GM19372 (cell line): ENCODE results near the gene ASCC3.
A peak's percentile ranks its signal among the peaks of the same experiment; 100 is the strongest.
"Not testable (repeated sequence)": the region's sequence is repeated elsewhere in the genome, so short reads cannot be mapped to it uniquely, and the experiment has no call there.

ENCODE experiments used
- ATAC-seq: cut with Tn5 transposase; IDR thresholded peaks from one replicate; pipeline ENCODE4 v1.9.1; 2021; ENCODE audit warnings: mild to moderate bottlenecking, low read depth, moderate library complexity; ENCODE audit not compliant: unreplicated experiment

ASCC3 gene

DNA sequence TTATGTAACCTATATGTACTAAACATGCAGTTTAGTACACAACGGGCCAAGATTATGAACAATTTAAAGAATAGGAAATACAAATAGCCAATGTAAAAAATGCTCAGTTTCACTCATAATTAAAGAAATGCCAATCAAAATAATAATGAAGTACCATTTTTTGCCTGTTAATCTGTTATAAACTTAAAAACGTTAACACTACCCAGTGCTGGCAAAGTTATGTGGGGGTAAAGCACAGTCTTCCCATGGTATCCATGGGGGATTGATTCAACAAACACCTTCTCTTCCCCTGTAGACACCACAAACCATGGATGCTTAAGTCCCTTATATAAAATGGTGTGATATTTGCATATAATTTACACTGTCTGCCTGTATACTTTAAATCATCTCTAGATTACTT is 211.1 kb downstream of the ASCC3 start:
- ATAC-seq, result no peak

DNA sequence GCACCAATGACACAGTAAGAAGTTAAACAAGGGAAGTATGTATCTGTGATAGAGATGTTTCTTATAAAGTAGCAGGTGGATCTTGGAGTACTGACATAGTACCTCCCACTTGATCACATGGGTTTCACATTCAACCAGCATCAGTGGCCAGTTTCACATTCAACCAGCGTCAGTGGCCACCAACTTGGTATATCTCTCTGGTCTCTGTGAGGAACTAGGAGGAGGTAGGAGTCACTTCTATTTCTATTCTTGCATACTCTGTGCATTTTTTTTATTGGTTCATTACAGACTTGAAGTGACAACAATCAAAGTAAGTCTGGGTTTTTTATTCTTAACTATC is 216.1 kb downstream of the ASCC3 start:
- ATAC-seq, result peak; percentile 99

DNA sequence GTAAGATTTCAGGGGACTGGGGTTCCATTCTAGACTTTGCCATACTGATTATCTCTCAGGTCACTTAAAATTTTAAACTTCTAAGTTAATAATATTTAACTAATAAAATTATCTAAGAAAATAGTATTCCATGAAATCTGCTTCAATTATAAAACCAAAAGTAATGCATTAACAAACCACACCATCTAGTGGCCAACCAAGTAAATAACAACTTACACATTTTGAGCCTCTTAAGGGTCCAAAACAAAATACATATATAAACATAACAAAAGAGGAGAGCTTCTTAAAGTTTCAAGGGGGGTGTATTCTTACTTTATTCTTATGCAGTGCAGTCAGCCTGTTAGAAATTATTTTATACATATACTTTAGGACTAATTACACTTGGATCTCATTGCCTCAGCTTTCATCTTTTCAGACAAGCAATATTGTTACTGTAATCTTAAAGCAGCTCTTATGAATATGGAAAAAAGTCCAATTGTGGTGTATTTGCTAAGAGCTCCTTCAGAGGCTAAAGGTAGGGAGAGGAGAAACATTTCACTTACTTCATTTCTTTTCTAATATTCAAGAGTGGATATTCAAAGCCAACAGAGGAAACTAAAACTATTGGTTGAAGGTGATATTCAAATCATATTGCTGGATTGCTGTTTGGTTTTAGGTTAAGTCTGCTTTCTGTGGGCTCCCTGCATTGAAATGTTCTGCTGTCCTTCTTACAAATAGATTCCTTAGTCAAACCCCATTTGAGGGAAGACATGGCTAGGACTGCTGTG is 216.7 kb downstream of the ASCC3 start:
- peak; percentile 37 for ATAC-seq

DNA sequence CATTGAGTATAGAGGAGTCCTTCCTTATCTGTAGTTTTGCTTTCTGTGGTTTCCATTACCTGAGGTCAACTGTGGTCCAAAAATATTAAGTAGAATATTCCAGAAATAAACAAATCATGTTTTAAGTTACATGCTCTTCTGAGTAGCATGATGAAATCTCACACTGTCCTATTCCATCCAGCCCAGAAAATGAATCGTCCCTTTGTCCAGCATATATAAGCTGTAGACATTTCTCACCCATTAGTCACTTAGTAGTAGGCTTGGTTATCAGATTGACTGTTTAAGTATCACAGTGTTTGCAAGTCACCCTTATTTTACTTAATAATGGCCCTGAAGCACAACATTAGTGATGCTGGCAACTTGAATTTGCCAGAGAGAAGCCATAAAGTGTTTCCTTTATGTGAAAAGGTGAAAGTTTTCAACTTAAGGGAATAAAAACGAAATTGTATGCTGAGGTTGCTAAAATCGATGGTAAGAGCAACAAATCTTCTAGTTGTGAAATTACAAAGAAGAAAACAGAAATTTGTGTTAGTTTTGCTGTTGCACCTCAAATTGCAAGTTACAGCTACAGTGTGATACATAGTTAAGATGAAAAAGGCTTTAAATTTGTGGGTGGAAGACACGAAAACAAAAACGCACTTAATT is 217.8 kb downstream of the ASCC3 start:
- no peak for ATAC-seq

DNA sequence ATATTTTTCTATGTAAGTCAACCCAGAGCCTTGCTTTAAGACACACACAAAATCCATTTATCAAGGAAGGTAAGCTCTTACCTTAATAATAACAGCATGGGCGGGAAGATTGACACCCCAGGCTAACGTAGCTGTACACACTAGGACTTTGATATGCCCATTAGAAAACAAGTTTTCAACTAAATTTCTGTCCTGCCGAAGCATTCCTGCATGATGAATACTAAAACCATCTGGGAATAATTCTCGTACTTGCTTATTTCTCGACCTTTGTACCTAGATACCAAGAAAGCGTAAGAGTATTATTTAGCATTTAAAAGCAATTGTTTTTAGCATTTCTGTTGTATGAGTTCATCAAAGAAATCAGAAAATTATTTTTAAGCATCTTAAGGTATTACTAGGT is 218.9 kb downstream of the ASCC3 start:
- ATAC-seq, result no peak

DNA sequence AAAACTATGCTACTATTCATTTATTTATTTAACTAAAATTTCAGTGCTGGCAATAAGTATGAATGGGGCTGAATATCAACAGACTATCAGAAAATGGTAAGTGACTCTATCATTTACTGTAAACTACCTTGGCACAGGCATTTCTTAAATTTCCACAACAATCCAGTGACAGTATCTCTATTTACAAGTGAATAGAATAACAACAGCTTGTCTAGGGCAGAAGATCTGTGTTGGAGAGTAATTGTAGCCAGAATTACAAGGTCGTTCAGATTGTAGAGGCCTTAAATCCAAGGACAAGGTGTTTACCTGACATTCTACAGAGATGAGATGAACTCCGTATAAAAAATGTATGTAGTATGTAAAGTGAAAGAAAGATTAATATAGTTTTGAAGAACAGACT is 222.6 kb downstream of the ASCC3 start:
- no peak for ATAC-seq

DNA sequence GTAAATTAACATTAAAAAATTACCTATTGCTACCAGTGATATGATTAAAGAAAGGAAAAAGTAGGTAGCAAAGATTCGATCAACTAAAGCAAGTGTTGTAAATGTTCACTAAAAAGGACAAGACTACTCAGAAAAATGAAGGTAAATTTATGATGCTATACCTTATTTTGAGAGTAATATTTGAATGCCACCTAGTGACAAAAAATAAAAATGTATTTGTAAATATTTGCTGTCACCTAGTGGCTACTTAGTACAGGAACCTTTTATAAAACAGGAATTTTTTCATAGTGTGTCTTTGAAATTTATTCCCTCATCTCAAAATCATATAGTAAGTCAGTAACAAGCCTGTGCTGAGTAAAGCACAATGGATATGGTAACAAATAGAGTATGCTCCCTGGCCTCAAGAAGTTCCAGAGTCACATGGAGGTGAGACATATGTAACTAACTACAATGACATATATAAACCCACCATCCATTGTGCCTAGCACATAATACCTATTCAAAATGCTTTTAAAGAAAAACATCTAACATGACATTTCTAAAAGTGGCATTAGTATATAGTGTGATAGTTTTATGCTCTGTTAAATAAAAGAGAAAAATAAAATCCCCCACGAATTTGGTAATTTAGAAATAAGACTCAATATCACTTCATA is 223.3 kb downstream of the ASCC3 start:
- ATAC-seq, result no peak

DNA sequence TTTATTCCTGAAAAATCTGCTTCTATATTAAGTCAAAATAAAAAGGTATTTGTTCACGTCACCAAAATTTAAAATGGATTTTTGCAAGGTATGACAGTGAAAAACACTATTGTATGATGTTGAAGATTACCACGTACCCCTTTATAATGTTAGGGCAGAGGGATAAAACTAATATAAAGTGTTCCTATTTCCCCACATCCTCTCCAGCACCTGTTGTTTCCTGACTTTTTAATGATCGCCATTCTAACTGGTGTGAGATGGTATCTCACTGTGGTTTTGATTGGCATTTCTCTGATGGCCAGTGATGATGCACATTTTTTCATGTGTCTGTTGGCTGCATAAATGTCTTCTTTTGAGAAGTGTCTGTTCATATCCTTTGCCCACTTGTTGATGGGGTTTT is 240.0 kb downstream of the ASCC3 start:
- not testable (repeated sequence) for ATAC-seq

DNA sequence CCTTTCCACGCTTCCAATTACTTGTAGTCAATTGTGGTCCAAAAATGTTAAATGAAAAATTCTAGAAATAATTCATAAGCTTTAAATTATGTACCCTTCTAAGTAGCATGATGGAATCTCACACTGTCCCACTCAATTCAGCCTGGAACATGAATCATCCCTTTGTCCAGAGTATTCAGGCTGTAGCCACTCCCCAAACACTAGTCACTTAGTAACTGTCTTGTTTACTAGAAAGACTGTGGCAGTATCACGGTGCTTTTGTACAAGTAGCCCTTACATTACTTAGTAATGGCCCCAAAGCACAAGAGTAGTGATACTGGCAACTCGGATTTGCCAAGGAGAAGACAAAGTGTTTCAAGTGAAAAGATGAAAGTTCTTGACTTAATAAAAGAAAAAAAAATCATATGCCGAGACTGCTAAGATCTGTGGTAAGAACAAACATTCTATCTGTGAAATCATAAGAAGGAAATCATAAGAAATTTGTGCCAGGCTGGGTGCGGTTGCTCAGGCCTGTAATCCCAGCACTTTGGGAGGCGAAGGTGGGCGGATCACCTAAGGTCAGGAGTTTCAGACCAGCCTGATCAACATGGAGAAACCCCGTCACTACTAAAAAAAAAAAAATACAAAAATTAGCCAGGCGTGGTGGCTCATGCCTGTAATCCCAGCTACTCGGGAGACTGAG is 247.9 kb downstream of the ASCC3 start:
- ATAC-seq, result no peak

DNA sequence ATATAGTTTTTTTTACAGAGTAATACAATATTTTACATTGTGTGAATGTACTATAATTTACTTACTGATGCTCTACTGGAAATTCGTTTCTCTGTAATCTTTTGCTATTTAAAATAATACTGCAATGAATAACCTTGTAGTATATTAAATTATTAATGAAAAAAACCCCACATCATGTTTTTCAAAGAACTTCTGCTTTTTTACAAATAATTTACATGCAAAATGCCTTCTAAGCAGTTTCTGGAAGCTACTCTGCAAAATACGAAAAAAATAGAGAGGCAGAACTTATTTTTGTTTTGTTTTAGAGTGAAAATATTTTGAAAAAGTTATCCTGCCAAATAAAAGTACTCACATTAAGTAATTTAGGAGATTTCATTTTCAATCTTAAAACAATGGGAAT is 250.6 kb downstream of the ASCC3 start:
- ATAC-seq, result no peak

DNA sequence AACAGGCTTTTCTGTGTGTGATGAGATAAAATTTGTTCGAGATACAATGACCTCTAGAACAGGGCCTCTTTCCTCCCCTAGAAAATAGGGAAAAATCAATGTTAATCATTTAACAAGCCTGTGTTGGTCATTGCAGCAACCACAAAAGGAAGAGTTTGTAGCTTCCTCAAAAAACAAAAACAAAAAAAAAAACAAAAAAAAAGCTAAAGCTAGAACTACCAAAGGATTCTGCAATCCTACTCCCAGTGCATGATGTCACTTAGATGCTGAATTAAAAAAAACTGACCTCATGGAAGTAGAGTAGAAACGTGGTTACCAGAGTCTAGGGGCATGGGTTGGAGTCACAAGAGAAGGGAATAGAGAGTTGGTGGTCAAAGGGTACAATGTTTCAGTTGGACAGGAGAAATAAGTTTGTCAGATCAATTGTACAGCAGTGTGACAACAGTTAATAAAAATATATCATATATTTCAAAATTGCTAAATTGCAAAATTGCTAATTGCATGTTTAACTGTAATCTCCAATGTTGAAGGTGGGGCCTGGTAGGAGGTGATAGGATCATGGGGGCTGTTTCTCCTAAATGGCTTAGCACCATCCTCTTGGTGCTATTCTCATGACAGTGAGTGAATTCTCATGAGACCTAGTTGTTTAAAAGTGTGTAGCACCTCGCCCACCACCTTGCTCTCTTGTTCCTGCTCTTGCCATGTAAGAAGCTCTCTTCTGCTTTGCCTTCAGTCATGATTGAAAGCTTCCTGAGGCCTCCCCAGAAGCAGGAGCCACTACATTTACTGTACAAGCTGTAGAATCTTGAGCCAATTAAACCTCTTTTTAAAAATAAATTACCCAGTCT is 253.0 kb downstream of the ASCC3 start:
- no peak for ATAC-seq

DNA sequence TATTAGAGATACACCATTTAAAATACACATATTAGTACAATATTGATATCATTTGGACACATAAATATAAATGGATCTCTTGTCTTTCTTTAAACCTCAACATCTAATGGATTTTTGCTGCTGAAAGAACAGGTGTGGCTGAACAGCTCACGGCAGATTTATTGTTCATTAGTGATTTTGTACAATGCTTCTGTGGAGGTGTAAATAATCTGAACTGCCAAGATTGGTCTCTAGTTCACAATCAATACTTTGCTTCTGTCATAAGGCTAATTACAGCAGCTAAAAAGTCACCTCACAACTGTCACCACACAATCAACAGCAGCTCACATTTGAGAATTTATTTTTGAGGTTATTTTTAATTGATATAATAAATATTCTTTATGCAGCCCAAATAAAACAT is 254.4 kb downstream of the ASCC3 start:
- no peak for ATAC-seq

DNA sequence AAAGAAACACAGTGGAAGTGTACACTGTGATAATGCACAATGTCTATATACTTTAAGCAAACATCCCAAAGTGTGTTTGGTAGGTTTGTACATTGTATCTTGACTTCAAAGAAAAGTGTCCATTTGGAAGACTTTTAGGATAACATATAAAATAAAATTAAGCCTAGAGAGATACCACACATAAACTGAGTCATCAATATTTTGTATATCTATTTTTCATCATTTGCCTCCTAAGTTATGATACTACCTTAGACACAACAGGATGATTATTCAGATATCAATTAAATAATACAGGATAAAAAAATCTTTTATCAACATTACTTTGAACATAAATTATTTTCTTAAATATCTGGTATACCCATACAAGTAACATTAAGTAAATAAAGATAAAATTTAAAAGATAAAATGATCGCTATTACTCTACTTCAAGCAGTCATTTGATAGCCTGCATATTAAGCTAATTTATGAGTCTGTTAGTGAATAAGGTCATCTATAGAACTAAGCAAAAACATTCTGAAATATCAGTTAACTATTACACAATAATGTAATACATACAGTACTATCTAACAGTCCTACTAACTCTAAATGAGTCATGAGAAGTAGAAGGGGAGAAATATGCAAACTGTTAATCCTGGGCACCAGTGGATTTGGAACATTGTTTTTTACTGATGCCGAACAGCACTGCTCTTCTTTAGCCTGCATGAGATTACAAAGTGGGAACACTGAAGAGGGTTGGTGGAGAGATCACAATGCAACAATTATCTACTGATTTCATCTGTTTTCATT is 258.0 kb downstream of the ASCC3 start:
- no peak for ATAC-seq

DNA sequence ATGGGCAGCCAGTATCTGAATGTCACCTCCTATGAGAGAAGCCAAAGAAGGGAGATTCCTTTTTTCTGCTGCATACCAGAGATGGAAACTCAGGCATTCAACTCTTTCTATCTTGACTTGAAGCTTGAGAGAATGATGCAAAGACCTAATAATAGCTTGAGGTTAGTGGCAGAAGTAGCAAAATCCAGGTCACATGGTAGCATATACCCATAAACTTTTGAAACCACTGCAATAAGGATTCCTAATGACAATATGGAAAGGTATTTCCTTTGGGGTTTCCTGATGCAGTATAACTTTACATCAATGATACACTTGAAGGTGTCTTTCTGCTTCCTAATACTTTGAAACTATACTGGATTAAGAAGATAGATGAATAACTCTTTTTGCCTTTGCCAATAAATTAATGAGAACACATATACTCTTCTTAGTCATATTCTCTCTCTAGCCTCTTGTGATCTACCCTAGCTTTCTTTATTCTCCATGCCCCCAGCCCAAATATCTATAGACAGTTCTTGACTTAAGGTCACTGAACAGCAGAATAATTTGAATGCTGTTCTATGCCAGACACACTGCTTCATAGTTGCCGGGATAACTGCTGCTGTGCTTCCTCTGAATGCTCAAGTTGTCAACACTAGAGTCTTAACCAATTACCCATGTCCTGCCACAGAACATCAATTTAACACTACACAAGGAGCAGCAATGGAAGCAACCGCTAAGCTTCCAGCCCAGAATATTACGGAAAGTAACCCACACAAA is 260.9 kb downstream of the ASCC3 start:
- no peak for ATAC-seq

DNA sequence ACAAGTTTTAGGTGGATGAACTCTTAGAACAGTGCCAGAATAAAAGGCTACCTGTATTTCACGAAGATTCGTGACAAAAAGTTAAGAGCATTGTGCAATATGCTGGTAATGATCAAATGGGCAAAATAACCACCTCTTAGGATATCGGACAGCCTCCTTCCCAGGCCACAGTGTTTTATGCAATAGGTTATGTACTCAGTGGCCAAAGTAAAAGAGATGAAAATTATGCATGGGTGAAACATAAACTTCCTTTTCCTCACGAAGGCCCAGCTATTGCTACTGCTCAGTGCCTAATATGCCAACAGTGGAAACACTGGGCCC is 262.8 kb downstream of the ASCC3 start:
- no peak for ATAC-seq

DNA sequence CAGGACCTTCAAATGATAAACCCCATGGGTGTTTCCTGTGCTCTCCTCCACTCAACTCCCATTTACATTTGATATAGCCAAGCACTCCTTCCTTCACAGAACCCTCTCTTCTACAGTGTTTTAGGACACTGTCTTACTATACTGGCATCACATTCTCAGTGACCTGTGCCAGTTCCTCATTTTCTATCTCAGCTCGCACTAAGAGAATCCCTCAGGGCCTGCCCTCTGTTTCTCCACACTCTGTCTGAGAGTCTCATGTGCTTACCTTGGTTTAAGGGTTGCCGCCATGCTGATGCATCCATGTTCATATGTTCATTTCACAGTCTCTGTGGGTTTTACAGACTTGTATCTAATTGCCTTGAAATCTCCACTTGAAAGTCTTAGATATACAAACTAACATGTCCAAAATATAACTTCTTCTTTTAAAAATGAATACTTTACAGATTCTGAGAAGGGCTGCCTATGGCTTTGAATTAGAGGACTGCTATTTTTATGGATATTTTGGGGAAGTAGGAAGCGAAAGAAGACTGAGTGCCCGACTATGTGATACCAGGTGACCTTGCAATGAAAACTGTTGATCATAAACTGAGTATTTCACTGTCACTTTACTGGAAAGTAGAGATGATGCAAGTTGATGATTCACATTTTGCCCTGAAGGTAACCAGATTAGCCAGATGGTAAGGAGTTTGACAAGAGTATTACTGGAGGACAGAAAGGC is 263.3 kb downstream of the ASCC3 start:
- no peak for ATAC-seq

DNA sequence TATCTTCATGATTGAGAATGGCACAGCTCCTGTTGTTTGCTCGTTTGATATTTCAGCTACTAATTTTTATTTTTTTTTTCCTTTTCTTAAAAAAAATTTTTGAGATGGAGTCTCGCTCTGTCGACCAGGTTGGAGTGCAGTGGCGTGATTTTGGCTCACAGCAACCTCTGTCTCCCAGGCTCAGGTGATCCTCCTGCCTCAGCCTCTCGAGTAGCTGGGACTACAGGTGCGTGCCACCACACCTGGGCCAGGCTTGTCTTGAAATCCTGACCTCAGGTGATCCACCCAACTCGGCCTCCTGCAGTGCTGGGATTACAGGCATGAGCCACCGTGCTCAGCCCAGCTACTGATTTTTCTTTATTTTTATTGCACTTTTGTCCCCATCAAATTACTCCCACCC is 266.2 kb downstream of the ASCC3 start:
- ATAC-seq, result no peak

DNA sequence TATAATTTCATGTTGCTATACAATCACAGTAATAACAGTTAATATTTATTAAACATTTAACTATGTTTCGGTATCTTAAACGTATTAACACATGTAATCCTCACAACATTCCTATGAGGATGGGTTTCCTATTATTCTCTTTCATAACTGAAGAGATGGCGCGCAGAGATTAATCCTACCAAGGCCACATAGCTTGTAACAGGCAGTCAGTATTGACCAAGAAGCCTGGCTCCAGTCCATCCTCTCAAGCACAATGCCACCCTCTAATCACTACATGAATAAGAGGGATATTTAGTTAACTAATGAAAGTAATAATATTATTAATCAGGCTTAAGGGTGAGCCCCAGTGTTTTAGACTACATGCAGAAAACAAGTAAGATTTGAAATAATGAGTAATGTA is 266.7 kb downstream of the ASCC3 start:
- no peak for ATAC-seq

DNA sequence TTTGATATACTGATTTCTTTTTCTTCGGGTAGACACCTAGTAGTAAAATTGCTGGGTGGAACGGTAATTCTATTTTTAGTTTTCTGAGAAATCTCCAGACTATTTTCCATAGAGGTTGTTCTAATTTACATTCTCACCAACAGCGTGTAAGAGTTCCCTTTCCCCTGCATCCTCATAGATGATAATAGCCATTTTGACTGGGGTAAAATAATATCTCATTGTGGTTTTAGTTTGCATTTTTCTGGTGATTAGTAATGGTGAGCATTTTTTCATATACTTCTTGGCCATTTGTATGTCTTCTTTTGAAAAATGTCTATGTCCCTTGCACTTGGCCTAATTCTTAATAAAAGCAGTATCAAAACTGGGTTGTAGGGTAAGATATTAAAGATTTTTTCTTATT is 267.5 kb downstream of the ASCC3 start:
- no peak for ATAC-seq
